Right lobe of liver (tissue), 6 donors: ENCODE measurements around the gene PIK3C2G. TPM values are rescaled to one million over a fixed set of nuclear protein-coding genes. Genes with fewer than 3 reads are reported as not detected.
A peak's percentile ranks its signal among the peaks of the same experiment; 100 is the strongest.

Source experiments
- ATAC-seq, 4 donors: fragments of 200-7000 bp; cut with Tn5 transposase; one replicate each; pipeline ENCODE4 v1.9.1; 2020; ENCODE audit warnings: mild to moderate bottlenecking in 4 of 4, moderate library complexity in 4 of 4
- DNase-seq, 3 donors: peaks; one replicate each; pipeline ENCODE4 v3.0.0-alpha.2; 2020
- H3K27ac ChIP-seq, 3 donors: fragments of 200-600 bp; one replicate each; pipeline ENCODE4 v1.8.0; 2022
- H3K27me3 ChIP-seq, 2 donors: fragments of 200-600 bp; one replicate each; pipeline ENCODE4 v1.8.0; 2022
- H3K36me3 ChIP-seq, 4 donors: fragments of 200-600 bp; sonication (generic) in 1 of 4; one replicate each; pipeline versions ENCODE4 v1.5.1 to v1.8.0; 2017 to 2022; ENCODE audit warnings: control low read depth in 1 of 4
- H3K4me1 ChIP-seq, 4 donors: fragments of 200-600 bp; sonication (generic) in 1 of 4; one replicate each; pipeline versions ENCODE4 v1.5.1 to v1.8.0; 2017 to 2022; ENCODE audit warnings: control low read depth in 1 of 4
- H3K4me3 ChIP-seq, 3 donors: fragments of 200-600 bp; one replicate each; pipeline ENCODE4 v1.8.0; 2022
- H3K9me3 ChIP-seq, 4 donors: fragments of 200-600 bp; sonication (generic) in 1 of 4; one replicate each; pipeline versions ENCODE4 v1.5.1 to v1.8.0; 2017 to 2022; ENCODE audit warnings: control low read depth in 1 of 4
- POLR2A ChIP-seq: fragments of 450-650 bp; IDR thresholded peaks from one replicate; pipeline ENCODE4 v1.6.1; 2017; ENCODE audit warnings: antibody characterized with exemption, mild to moderate bottlenecking
- WGBS: methylation state at CpG from one replicate; pipeline ENCODE4 v1.1.6; 2018; ENCODE audit warnings: low coverage, low lambda C conversion rate; ENCODE audit not compliant: insufficient coverage; ENCODE audit errors: missing lambda C conversion rate; 5-methylcytosine and 5-hydroxymethylcytosine counted together
- intact Hi-C, 2 donors: fragments of 100-400 bp; cut with DNase I; formaldehyde crosslinking; loops; one replicate each; pipeline versions ENCODE4 v1.11.2 to v1.14.1; 2022
- total RNA-seq, 6 experiments: library from RNA; depleted of rRNA in 2 of 6; stranded (reverse); fragments of >200 nt in 2 of 6; fragmentation: NEBNext Ultra II Directional in 3 of 6; extraction: Animal tissue kit (Norgen Biotek cat#: 25700) in 3 of 6; gene quantifications; one replicate each; pipeline versions ENCODE4 v1.1.0 to v1.2.4, GENCODE V29; 2016 to 2023
- TF ChIP-seq, protein P1 (sequence below), 4 donors: fragments of 200-600 bp in 3 of 4; fragments of 450-650 bp in 1 of 4; IDR thresholded peaks; one replicate each; pipeline versions ENCODE4 v1.5.1 to v1.8.0; 2016 to 2022; ENCODE audit warnings: antibody characterized with exemption in 4 of 4, mild to moderate bottlenecking in 2 of 4
- donor health status: DM: no; HTN: yes; CAD: no.
- donor health status: DM: no; HTN: no; CAD: no.
- donor health status: DM: no; HTN: no; CAD: no.
- donor health status: DM: no; HTN: yes; CAD: no.
- donor health status: DM: no; HTN: yes; CAD: no.

Gene PIK3C2G
- total RNA-seq, 6 experiments from 2014 or later, result 12.5 to 30.5 (median 24.8) TPM

DNA sequence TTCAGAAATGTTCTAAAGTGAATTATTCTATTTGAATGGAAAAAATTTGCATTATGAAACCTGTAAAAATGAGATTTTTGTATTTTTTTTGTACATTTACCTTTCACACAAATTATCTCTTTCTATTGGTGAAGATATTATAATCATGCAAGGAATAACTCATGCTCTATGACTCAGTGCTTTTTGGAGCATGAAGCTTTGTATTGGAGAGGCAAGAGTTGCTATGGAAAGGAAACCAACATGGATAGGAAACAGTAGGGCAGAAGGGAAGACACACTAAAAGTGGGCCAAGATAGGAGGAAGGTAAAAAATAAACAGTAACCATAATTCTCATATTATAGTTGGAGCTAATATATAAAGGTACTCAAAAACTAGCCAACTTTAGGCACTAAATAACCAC, 397.5 kb downstream of the PIK3C2G start:
- ATAC-seq, result no peak

DNA sequence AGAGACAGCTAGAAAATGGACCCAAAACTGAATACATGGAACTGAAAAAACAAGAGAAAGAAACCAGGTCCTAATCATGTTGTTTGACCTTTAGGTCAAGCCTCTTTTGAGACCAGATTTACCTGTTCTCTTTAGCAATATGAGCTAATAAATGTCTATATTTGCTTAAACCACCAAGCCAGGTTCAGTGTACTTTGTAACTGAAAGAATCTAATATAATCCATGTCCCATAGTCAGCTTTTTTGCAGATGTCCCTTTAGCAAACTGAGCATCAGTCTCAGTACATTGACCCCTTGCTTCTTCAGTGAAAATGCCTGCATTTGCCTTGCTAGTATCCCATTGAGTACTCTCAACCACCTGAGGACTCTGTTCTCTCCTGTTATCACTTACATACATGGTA, 414.8 kb downstream of the PIK3C2G start:
- no peaks in the 10 kb centered on the region for H3K36me3 ChIP-seq
- no peaks in the 10 kb centered on the region for H3K27me3 ChIP-seq
- intact Hi-C loops, result no loop called here
- no peaks in the 10 kb centered on the region for H3K9me3 ChIP-seq
- H3K4me1 ChIP-seq, result peaks cover 0 to 8% (median 0%) of the 10 kb centered on the region in 4 donors
- no peak for DNase-seq
- H3K27ac ChIP-seq, result no peak overlapping the region
- H3K4me3 ChIP-seq, result no peak overlapping the region
- no peak for TF ChIP-seq POLR2A
- TF ChIP-seq, protein P1, sequence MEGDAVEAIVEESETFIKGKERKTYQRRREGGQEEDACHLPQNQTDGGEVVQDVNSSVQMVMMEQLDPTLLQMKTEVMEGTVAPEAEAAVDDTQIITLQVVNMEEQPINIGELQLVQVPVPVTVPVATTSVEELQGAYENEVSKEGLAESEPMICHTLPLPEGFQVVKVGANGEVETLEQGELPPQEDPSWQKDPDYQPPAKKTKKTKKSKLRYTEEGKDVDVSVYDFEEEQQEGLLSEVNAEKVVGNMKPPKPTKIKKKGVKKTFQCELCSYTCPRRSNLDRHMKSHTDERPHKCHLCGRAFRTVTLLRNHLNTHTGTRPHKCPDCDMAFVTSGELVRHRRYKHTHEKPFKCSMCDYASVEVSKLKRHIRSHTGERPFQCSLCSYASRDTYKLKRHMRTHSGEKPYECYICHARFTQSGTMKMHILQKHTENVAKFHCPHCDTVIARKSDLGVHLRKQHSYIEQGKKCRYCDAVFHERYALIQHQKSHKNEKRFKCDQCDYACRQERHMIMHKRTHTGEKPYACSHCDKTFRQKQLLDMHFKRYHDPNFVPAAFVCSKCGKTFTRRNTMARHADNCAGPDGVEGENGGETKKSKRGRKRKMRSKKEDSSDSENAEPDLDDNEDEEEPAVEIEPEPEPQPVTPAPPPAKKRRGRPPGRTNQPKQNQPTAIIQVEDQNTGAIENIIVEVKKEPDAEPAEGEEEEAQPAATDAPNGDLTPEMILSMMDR (IDR thresholded peaks at IDR 0.05), result no peak
- peak; percentile 85 to 90 (median 86) for ATAC-seq

More for the DNA sequence above, 397.5 kb downstream of the PIK3C2G start:
- H3K27ac ChIP-seq, result no peak overlapping the region
- no peak for DNase-seq
- H3K4me1 ChIP-seq, result no peaks in the 10 kb centered on the region
- TF ChIP-seq POLR2A, result no peak
- TF ChIP-seq, protein P1 (IDR thresholded peaks at IDR 0.05), result no peak
- H3K4me3 ChIP-seq, result no peak overlapping the region
- no peaks in the 10 kb centered on the region for H3K9me3 ChIP-seq
- no peaks in the 10 kb centered on the region for H3K36me3 ChIP-seq
- no peaks in the 10 kb centered on the region for H3K27me3 ChIP-seq
- intact Hi-C loops, result no loop called here

GRCh38 chr12:18676996-18677588, 415.8 kb downstream of the PIK3C2G start:
- 66% methylated on average over 3 of the region's 5 CpGs for WGBS
- H3K36me3 ChIP-seq, result no peaks in the 10 kb centered on the region
- intact Hi-C loops, result no loop called here
- H3K27me3 ChIP-seq, result no peaks in the 10 kb centered on the region
- TF ChIP-seq, protein P1 (IDR thresholded peaks at IDR 0.05), result no peak
- no peak for TF ChIP-seq POLR2A
- no peaks in the 10 kb centered on the region for H3K9me3 ChIP-seq
- DNase-seq (no peak), ATAC-seq (no peak)
- H3K27ac ChIP-seq, result no peak overlapping the region
- no peak overlapping the region for H3K4me3 ChIP-seq
- H3K4me1 ChIP-seq, result peaks cover 0 to 8% (median 0%) of the 10 kb centered on the region in 4 donors

- peaks cover 0 to 3% (median 0%) of the 10 kb centered on the region in 4 donors for H3K4me1 ChIP-seq
- no peak for TF ChIP-seq POLR2A
- TF ChIP-seq, protein P1 (IDR thresholded peaks at IDR 0.05), result no peak
- 80% methylated on average over 3 of the region's 3 CpGs for WGBS
Measured at GRCh38 chr12:18681818-18682217, 420.5 kb downstream of the PIK3C2G start.

More at GRCh38 chr12:18681818-18682217, 420.5 kb downstream of the PIK3C2G start:
- intact Hi-C loops, result no loop called here
- no peak for DNase-seq
- no peaks in the 10 kb centered on the region for H3K9me3 ChIP-seq
- no peak overlapping the region for H3K4me3 ChIP-seq
- H3K27ac ChIP-seq, result no peak overlapping the region
- ATAC-seq, result no peak
- H3K27me3 ChIP-seq, result no peaks in the 10 kb centered on the region
- no peaks in the 10 kb centered on the region for H3K36me3 ChIP-seq
